Mesendoderm (in vitro differentiated cells): ENCODE measurements around the gene NOL8. TPM values are rescaled to one million over a fixed set of nuclear protein-coding genes. Genes with fewer than 3 reads are reported as not detected.

Experiments used
- DNase-seq: peaks from one replicate; pipeline ENCODE4 v3.0.0; 2013
- H2AK5ac ChIP-seq: 2 replicates; pipeline ENCODE4 v1.6.1; 2013; ENCODE audit warnings: low read length, inconsistent platforms
- H2BK120ac ChIP-seq: 2 replicates; pipeline ENCODE4 v1.6.1; 2013; ENCODE audit warnings: low read depth, mild to moderate bottlenecking, low read length, moderate library complexity, mixed read lengths
- H2BK15ac ChIP-seq: replicated peaks from 2 replicates; pipeline ENCODE4 v1.6.1; 2013; ENCODE audit warnings: low read depth, mild to moderate bottlenecking, moderate library complexity
- H2BK5ac ChIP-seq: 2 replicates; pipeline ENCODE4 v1.6.1; 2013; ENCODE audit warnings: low read length, inconsistent platforms
- H3K18ac ChIP-seq: 2 replicates; pipeline ENCODE4 v1.6.1; 2013; ENCODE audit warnings: mild to moderate bottlenecking, low read length, mixed read lengths
- H3K23ac ChIP-seq: one replicate; pipeline ENCODE4 v1.6.1; 2013; ENCODE audit warnings: low read length
- H3K27ac ChIP-seq: 2 replicates; pipeline ENCODE4 v1.5.1; 2013; ENCODE audit warnings: low read depth, mild to moderate bottlenecking, inconsistent platforms, low read length, moderate library complexity
- H3K27me3 ChIP-seq: 2 replicates; pipeline ENCODE4 v1.6.1; 2013; ENCODE audit warnings: low read length, control low read depth, mild to moderate bottlenecking, inconsistent platforms; ENCODE audit not compliant: insufficient read depth, poor library complexity
- H3K36me3 ChIP-seq: 2 replicates; pipeline ENCODE4 v1.6.1; 2013; ENCODE audit warnings: low read length, inconsistent platforms; ENCODE audit not compliant: control insufficient read depth, insufficient read depth
- H3K4ac ChIP-seq: one replicate; pipeline ENCODE4 v1.6.1; 2013; ENCODE audit warnings: low read depth, mild to moderate bottlenecking, low read length, moderate library complexity
- H3K4me1 ChIP-seq: 2 replicates; pipeline ENCODE4 v1.6.1; 2013; ENCODE audit warnings: low read depth, low read length, inconsistent platforms; ENCODE audit not compliant: control insufficient read depth
- H3K4me2 ChIP-seq: 2 replicates; pipeline ENCODE4 v1.6.1; 2013; ENCODE audit warnings: low read length
- H3K4me3 ChIP-seq: 2 replicates; pipeline ENCODE4 v1.5.1; 2013; ENCODE audit warnings: mild to moderate bottlenecking, low read length
- H3K56ac ChIP-seq: one replicate; pipeline ENCODE4 v1.6.1; 2013; ENCODE audit warnings: low read length
- H3K79me1 ChIP-seq: 2 replicates; pipeline ENCODE4 v1.6.1; 2013; ENCODE audit warnings: low read length, inconsistent platforms
- H3K79me2 ChIP-seq: 2 replicates; pipeline ENCODE4 v1.6.1; 2013; ENCODE audit warnings: mild to moderate bottlenecking, low read length; ENCODE audit not compliant: control insufficient read depth, insufficient read depth
- H3K9ac ChIP-seq: 2 replicates; pipeline ENCODE4 v1.6.1; 2013; ENCODE audit warnings: low read length, inconsistent platforms
- H4K5ac ChIP-seq: one replicate; pipeline ENCODE4 v1.6.1; 2013; ENCODE audit warnings: low read length
- H4K8ac ChIP-seq: one replicate; pipeline ENCODE4 v1.6.1; 2013; ENCODE audit warnings: low read depth, mild to moderate bottlenecking, control low read depth, low read length, moderate library complexity
- WGBS: extraction: QIAGEN DNeasy Blood & Tissue Kit; methylation state at CpG from one replicate; pipeline ENCODE4 v1.1.7; 2013; ENCODE audit warnings: low lambda C conversion rate, missing lambda C conversion rate; ENCODE audit not compliant: insufficient coverage; ENCODE audit errors: extremely low coverage; 5-methylcytosine and 5-hydroxymethylcytosine counted together
- small RNA-seq: library from polyadenylated mRNA; stranded (forward); fragments of <200 nt; extraction: miRNeasy Mini kit (QIAGEN cat#:217004); gene quantifications from one replicate; pipeline ENCODE3, GENCODE V24; 2013; ENCODE audit not compliant: insufficient read depth

NOL8 gene

DNA sequence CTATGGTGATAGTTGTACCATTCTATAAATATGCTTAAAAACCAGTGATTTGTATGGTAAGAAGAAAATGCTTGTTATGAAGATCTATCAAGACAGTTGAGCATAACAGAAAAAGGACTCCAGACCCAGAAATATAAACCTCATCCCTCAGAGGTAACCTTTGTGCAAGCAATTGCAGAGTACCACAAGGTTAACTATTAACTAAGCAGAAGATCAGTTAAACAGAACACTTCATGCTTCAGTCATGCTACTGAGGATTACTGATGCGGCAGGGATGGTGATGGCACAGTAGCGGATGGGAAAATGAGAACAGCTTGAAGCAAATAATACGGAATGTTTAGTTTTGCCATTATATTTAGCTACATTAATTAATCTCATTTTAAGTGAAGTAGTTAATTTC lies 77.2 kb downstream of the NOL8 start:
- Histone ChIP-seq H3K23ac (no peak overlapping the region), H3K18ac (no peak overlapping the region), H3K4me1 (no peaks in the 10 kb centered on the region), H3K79me2 (no peaks in the 10 kb centered on the region), H2BK5ac (no peak overlapping the region), H4K8ac (no peak overlapping the region), H2BK120ac (no peak overlapping the region), H4K5ac (no peak overlapping the region), H3K36me3 (peaks cover 34% of the 10 kb centered on the region), H3K79me1 (peaks cover 1% of the 10 kb centered on the region), H3K4me2 (no peak overlapping the region), H2AK5ac (no peak overlapping the region), H3K56ac (no peak overlapping the region), H3K4me3 (no peak overlapping the region), H3K4ac (no peak overlapping the region), H3K9ac (no peak overlapping the region), H3K27me3 (no peaks in the 10 kb centered on the region), H2BK15ac (no peak overlapping the region), H3K27ac (no peak overlapping the region)
- WGBS: no CpG with 5 or more reads among the region's 3 CpGs
- DNase-seq: no peak

Small RNA genes within 50 kb of the gene (small RNA-seq; reads per million reads assigned to genes)
- gene MIR3651 (not detected), gene SNORA84 (1.8 reads per million, percentile 8 among the genes with 10 or more reads in this experiment)
